Stimulated activated effector memory CD8-positive, alpha-beta T cell treated with anti-CD3 and anti-CD28 coated beads, Interleukin-12 subunit alpha, Interleukin-12 subunit beta, amount 100 ng/mL, for 72 hours (primary cell): ENCODE data around the gene SULT1A1.
"Not testable (repeated sequence)": the region's sequence is repeated elsewhere in the genome, so short reads cannot be mapped to it uniquely, and the experiment has no call there.

ENCODE experiments used
- ATAC-seq: fragments of 150-1000 bp; cut with Tn5 transposase; 2 replicates; pipeline ENCODE4 v1.10.0; 2021
- DNase-seq, 2 donors: peaks; one replicate each; pipeline ENCODE4 v3.0.0; 2021 to 2022; ENCODE audit warnings: low spot score in 2 of 2
- H3K27ac Mint-ChIP-seq: one replicate; pipeline ENCODE4 v1.8.0; 2022; ENCODE audit warnings: mild to moderate bottlenecking, mixed read lengths
- H3K36me3 Mint-ChIP-seq: one replicate; pipeline ENCODE4 v1.8.0; 2022; ENCODE audit warnings: mild to moderate bottlenecking, mixed read lengths
- H3K4me1 Mint-ChIP-seq: one replicate; pipeline ENCODE4 v1.8.0; 2022; ENCODE audit warnings: mixed read lengths
- H3K4me3 Mint-ChIP-seq: one replicate; pipeline ENCODE4 v1.8.0; 2022; ENCODE audit warnings: mild to moderate bottlenecking, mixed read lengths
- H3K9me3 Mint-ChIP-seq: one replicate; pipeline ENCODE4 v1.8.0; 2022; ENCODE audit warnings: mixed read lengths

Gene SULT1A1

GRCh38 chr16:28601589-28601988 lies 8.3 kb downstream of the SULT1A1 start:
- H3K4me3 Mint-ChIP-seq, DNase-seq, H3K9me3 Mint-ChIP-seq, H3K27ac Mint-ChIP-seq, H3K36me3 Mint-ChIP-seq, H3K4me1 Mint-ChIP-seq, ATAC-seq: not testable (repeated sequence)

DNA sequence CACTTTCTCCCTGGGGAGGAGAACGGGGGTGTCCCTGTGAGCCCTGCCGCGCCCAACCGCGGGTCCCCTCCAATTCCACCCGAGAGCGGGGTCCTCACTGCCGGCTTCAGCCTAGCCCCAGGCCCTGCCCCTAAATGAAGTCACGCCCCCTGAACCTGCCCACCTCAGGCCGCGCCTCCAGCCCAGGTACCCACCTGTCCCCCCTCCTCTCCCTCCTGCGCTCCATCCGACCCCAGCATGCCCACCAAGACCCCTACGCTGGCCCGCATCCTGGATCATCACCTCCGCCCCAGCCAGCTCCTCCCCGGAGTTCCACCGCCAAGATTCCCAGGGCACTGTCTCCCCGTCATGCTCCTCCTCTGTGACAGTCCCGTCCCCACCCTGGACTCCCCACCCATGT lies 8.9 kb downstream of the SULT1A1 start:
- H3K4me1 Mint-ChIP-seq, ATAC-seq, H3K36me3 Mint-ChIP-seq, H3K4me3 Mint-ChIP-seq, H3K9me3 Mint-ChIP-seq, H3K27ac Mint-ChIP-seq, DNase-seq: not testable (repeated sequence)

DNA sequence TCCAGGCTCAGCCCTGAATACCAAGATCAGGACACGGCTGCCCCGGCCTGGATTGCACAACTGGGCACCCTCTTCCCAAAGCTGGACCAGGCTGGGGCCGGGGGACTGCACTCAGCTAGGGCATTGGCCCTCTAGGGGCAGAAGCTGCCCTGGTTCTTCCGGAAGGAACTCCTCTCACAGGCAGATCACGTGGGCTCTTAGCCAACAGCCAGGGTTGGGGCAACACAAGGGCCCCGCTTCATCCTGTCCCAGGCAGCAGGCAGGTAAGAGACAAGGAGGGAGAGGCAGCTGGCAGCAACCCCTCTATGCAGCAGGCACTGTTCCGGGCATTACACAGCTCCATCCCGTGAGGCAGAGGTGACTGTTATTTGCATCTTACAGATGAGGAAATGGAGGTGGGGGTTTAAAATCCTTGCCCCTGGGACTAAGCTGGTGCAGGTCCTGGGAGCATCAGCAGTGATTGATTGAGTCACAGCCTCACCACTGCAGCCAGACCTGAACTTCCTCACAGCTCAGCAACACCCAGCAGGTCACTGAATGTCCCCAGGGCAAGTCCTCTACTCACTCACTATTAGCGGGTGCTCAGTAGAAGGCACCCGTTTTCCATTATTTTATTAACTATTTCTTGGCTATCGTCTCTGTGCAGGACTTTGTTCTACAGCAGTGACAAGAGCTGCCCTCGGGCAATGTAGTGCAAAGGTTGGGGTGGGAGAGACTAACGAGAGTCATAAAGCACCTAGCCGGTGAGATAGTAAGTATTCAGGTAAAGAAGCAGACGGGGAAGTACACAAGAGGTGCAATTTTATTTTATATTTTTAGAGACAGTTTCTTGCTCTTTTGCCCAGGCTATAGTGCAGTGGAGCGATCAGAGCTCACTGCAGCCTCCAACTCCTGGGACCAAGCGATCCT lies 10.2 kb downstream of the SULT1A1 start:
- H3K4me3 Mint-ChIP-seq, H3K27ac Mint-ChIP-seq, H3K36me3 Mint-ChIP-seq, DNase-seq, H3K9me3 Mint-ChIP-seq, H3K4me1 Mint-ChIP-seq: not testable (repeated sequence)
- ATAC-seq: peak; percentile 86

DNA sequence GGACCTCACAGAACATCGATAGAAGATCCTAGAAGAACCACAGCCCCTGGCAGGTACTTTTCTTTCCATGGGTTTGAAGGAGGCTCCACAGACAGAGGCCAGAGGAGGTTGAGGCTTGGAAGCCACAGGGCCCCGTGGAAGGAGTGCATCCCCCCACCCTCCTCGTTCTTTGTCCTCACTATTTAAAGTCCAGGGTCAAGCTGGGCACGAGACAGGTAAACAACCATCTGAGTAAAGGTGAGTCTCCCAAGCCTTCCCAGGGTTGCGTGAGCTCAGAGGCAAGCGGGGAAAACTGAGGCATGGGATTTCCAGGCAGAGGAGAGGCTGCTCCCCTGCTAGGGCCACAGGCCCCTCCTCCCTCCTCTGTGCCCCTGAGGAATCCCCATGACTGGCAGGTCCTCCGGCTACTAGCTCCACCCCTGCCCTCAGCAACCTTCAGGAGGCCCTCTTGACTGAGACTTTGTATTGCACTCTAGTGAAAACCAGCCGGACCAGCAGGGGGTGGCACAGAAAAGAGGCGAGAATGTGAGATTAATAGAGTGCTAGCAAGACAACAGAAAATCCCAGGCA lies 12.1 kb downstream of the SULT1A1 start:
- ATAC-seq (no peak), DNase-seq (no peak)
- Mint-ChIP-seq H3K4me1 (peaks cover 6% of the 10 kb centered on the region), H3K4me3 (no peak overlapping the region), H3K36me3 (no peaks in the 10 kb centered on the region), H3K9me3 (no peaks in the 10 kb centered on the region), H3K27ac (no peak overlapping the region)

DNA sequence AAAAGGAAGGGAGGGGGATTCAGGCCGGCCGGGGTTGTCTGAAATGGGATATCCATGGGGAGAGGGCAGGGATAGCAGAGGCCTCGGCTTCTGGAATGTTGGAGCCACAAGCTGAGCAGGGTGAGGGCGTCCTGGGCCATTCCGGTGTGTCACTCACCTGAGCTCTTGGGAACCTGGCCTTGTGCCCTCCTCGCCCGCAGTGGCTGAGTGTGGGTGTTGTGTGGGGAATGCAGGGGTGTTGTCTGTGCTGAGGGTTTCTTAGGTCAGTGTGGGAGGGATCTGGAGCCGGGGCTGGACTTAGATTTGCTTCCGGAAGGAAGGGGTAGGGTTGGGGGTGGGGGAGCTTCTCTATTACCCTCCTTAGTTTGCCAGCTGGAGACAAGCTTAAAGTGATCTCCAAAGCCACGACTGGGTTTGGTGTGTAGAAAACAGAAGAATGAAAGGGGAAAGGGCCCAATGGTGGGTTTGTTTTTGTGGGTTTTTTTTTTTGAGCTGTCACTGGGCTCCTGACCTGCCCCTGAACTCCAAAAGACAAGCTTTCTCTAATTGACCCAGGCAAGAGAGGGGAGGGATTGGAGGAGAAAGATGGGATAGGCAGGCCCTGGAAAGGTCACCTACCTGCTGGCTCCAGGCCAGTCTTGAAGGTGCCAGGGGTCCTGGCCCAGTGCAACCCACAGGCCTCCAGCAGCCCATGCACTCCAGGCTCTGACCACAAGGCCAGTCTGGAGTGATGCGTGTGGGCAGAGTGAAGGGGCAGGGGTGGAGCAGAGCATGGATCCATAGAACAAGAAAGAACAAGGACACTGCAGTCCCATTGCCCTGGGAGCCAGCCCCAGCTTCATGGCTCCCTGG lies 12.8 kb downstream of the SULT1A1 start, which contains the start of gene SULT1A2:
Gene SULT1A2 (minus strand): TSS at position 211 of the 852 bp plus-strand sequence. CDS start 1,120 bp downstream, outside the sequence.
- Mint-ChIP-seq H3K4me1 (peaks cover 6% of the 10 kb centered on the region), H3K9me3 (no peaks in the 10 kb centered on the region), H3K36me3 (no peaks in the 10 kb centered on the region), H3K27ac (no peak within 1 kb of the TSS), H3K4me3 (no peak within 1 kb of the TSS)
- DNase-seq (no peak), ATAC-seq (no peak)

- Mint-ChIP-seq H3K9me3 (no peaks in the 10 kb centered on the region), H3K4me3 (no peak overlapping the region), H3K27ac (no peak overlapping the region), H3K36me3 (peaks cover 6% of the 10 kb centered on the region), H3K4me1 (peaks cover 6% of the 10 kb centered on the region)
- no peak for ATAC-seq
- DNase-seq: no peak
Observed at GRCh38 chr16:28596115-28596630, 13.7 kb downstream of the SULT1A1 start.

GRCh38 chr16:28595451-28595850 lies 14.4 kb downstream of the SULT1A1 start:
- H3K36me3 Mint-ChIP-seq: peaks cover 13% of the 10 kb centered on the region
- not testable (repeated sequence) for H3K4me3 Mint-ChIP-seq, ATAC-seq, H3K27ac Mint-ChIP-seq, H3K4me1 Mint-ChIP-seq, DNase-seq, H3K9me3 Mint-ChIP-seq

DNA sequence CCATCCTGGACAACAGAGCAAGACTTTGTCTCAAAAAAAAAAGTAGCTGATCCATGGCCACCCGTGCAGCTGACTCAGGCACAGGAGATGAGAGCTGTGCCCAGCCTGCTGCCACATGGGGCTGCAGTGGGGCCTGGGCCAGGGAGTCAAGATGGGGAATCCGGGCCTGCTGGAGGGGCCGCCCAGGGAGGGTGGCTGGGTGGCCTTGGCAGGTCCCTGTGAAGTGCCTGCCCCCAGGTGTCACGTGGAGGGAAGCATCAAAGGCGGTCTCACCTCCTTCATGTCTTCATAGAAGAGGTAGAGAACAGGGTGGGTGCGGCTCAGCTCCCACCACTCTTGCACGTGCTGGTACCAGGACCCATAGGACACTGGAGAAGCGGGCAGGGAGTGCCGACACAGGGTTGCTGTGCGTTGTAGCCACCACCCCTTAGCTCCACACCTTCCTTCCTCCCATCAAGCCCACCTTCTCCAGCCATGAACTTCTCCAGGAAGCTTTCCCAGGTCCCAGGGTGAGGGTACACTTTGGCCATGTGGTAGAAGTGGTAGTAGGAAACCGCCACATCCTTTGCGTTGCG lies 16.8 kb downstream of the SULT1A1 start:
- Mint-ChIP-seq H3K4me1 (peaks cover 6% of the 10 kb centered on the region), H3K4me3 (no peak overlapping the region), H3K36me3 (peaks cover 26% of the 10 kb centered on the region), H3K27ac (no peak overlapping the region), H3K9me3 (no peaks in the 10 kb centered on the region)
- DNase-seq: no peak
- ATAC-seq: peak; percentile 11

DNA sequence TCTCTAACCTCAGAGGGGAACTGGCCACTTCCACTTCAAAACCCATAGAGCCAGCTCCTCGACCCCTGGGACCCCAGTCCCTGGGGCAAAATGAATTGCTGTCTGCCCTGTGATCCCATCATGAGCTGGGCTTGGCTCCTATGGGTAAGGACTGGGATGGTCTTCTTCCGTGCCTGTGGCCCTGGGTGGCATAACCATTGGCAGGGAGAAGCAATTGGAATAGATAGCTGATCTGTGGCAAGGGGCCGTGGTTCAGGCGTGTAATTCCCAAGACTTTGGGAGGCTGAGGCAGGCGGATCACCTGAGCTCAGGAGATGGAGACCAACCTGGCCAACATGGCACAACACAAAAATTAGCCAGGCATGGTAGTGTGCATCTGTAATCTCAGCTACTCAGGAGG lies 17.3 kb downstream of the SULT1A1 start:
- H3K36me3 Mint-ChIP-seq: peaks cover 30% of the 10 kb centered on the region
- ATAC-seq (no peak), DNase-seq (no peak)
- H3K9me3 Mint-ChIP-seq: no peaks in the 10 kb centered on the region
- H3K27ac Mint-ChIP-seq: no peak overlapping the region
- H3K4me1 Mint-ChIP-seq: peaks cover 6% of the 10 kb centered on the region
- no peak overlapping the region for H3K4me3 Mint-ChIP-seq

- Mint-ChIP-seq H3K27ac (peak overlapping the region; percentile 81), H3K36me3 (peaks cover 38% of the 10 kb centered on the region), H3K9me3 (no peaks in the 10 kb centered on the region), H3K4me1 (peaks cover 6% of the 10 kb centered on the region), H3K4me3 (no peak overlapping the region)
- no peak for ATAC-seq
- no peak for DNase-seq
Observed at GRCh38 chr16:28591355-28591754, 18.5 kb downstream of the SULT1A1 start.

DNA sequence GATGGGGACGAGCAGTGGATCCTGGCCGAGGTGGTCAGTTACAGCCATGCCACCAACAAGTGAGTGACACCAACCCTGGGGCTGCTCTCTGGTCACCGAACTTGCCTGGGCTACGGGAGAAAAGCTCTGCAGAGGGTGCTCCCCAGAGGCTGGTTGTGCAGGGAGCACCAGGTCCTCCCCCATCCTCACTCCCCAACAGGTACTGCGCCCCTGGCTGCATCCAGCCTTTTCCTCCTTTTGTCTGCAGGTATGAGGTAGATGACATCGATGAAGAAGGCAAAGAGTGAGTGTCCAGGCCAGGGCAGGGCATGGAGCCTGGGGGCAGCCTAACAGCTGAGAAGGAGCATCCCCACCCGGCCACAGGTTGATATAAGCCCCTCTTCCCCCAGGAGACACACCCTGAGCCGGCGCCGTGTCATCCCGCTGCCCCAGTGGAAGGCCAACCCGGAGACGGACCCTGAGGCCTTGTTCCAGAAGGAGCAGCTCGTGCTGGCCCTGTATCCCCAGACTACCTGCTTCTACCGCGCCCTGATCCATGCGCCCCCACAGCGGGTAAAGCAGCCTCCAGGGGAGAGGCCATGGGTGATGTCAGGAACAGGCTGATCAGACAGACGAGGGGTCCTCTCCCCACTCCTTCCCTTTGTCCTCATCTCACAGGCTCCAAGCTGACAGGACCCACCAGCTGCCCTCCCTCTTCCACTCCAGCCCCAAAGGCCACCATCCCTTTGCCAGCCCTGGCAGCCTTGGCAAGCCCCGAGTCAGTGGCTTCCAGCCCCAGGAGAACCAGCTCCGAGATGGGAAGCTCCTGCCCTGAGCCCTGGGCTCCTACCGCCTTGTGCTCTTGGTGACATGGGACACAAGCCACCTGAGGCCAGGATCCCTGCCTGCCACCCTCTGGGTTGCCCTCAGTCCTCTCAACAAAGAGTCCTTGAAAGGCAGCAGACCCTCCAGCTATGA lies 19.2 kb downstream of the SULT1A1 start:
- no peak overlapping the region for H3K4me3 Mint-ChIP-seq
- ATAC-seq: no peak
- no peak for DNase-seq
- peak overlapping the region; percentile 81 for H3K27ac Mint-ChIP-seq
- H3K9me3 Mint-ChIP-seq: no peaks in the 10 kb centered on the region
- peaks cover 45% of the 10 kb centered on the region for H3K36me3 Mint-ChIP-seq
- peaks cover 6% of the 10 kb centered on the region for H3K4me1 Mint-ChIP-seq

GRCh38 chr16:28589930-28590329 lies 19.9 kb downstream of the SULT1A1 start:
- H3K27ac Mint-ChIP-seq: no peak overlapping the region
- no peaks in the 10 kb centered on the region for H3K9me3 Mint-ChIP-seq
- DNase-seq (no peak), ATAC-seq (no peak)
- H3K4me3 Mint-ChIP-seq: no peak overlapping the region
- peaks cover 6% of the 10 kb centered on the region for H3K4me1 Mint-ChIP-seq
- H3K36me3 Mint-ChIP-seq: peaks cover 51% of the 10 kb centered on the region

- peaks cover 60% of the 10 kb centered on the region for H3K36me3 Mint-ChIP-seq
- no peak for ATAC-seq
- H3K4me3 Mint-ChIP-seq: no peak overlapping the region
- H3K27ac Mint-ChIP-seq: peak overlapping the region; percentile 10
- no peaks in the 10 kb centered on the region for H3K9me3 Mint-ChIP-seq
- no peak for DNase-seq
- H3K4me1 Mint-ChIP-seq: peaks cover 6% of the 10 kb centered on the region
Observed at GRCh38 chr16:28589069-28589468, 20.8 kb downstream of the SULT1A1 start.

GRCh38 chr16:28587386-28587785 lies 22.5 kb downstream of the SULT1A1 start:
- no peaks in the 10 kb centered on the region for H3K4me1 Mint-ChIP-seq
- no peak overlapping the region for H3K4me3 Mint-ChIP-seq
- H3K36me3 Mint-ChIP-seq: peaks cover 76% of the 10 kb centered on the region
- DNase-seq (no peak), ATAC-seq (no peak)
- H3K9me3 Mint-ChIP-seq: no peaks in the 10 kb centered on the region
- no peak overlapping the region for H3K27ac Mint-ChIP-seq
